GM19397 (cell line): ENCODE results near the gene ITGAD.

Source experiments
- ATAC-seq: cut with Tn5 transposase; IDR thresholded peaks from one replicate; pipeline ENCODE4 v1.9.1; 2021; ENCODE audit warnings: mild to moderate bottlenecking, moderate library complexity; ENCODE audit not compliant: unreplicated experiment

Gene ITGAD

GRCh38 chr16:31458844-31459686 is 65.9 kb downstream of the ITGAD start, which contains the start of gene ARMC5:
TSS of gene ARMC5 (plus strand) at chr16:31459501. CDS start at chr16:31459525, 24 bp downstream.
- ATAC-seq, result peak; percentile 75

- ATAC-seq, result peak; percentile 75
Observed at GRCh38 chr16:31459687-31460581, 66.8 kb downstream of the ITGAD start.

GRCh38 chr16:31460582-31461002 is 67.5 kb downstream of the ITGAD start:
- ATAC-seq, result no peak

- no peak for ATAC-seq
Observed at GRCh38 chr16:31461201-31461920, 68.2 kb downstream of the ITGAD start.

GRCh38 chr16:31461921-31462804 is 69.0 kb downstream of the ITGAD start:
- ATAC-seq, result no peak

- no peak for ATAC-seq
Observed at GRCh38 chr16:31464348-31464769, 71.2 kb downstream of the ITGAD start.

- ATAC-seq, result no peak
Observed at GRCh38 chr16:31464781-31465260, 71.7 kb downstream of the ITGAD start.

- no peak for ATAC-seq
Observed at GRCh38 chr16:31465788-31466370, 72.7 kb downstream of the ITGAD start.

GRCh38 chr16:31466381-31466841 is 73.3 kb downstream of the ITGAD start:
- no peak for ATAC-seq

GRCh38 chr16:31467151-31467773 is 74.1 kb downstream of the ITGAD start:
- no peak for ATAC-seq

- no peak for ATAC-seq
Observed at GRCh38 chr16:31467858-31468257, 74.7 kb downstream of the ITGAD start.

GRCh38 chr16:31470615-31471014 is 77.5 kb downstream of the ITGAD start:
- ATAC-seq, result no peak

GRCh38 chr16:31471241-31471874 is 78.2 kb downstream of the ITGAD start:
- ATAC-seq, result no peak

- no peak for ATAC-seq
Observed at GRCh38 chr16:31471875-31472708, 79.0 kb downstream of the ITGAD start, which contains the start of gene TGFB1I1. TSS of gene TGFB1I1 (plus strand) at chr16:31472152. CDS start at chr16:31472189, 37 bp downstream.

- ATAC-seq, result no peak
Observed at GRCh38 chr16:31472709-31473203, 79.6 kb downstream of the ITGAD start.

- no peak for ATAC-seq
Observed at GRCh38 chr16:31473264-31473984, 80.3 kb downstream of the ITGAD start.
